Tibial nerve (tissue), 4 donors: Measurements from ENCODE around the gene ECHDC3. TPM values are rescaled to one million over a fixed set of nuclear protein-coding genes. Genes with fewer than 3 reads are reported as not detected.

ENCODE experiments used
- DNase-seq, 2 donors: peaks; one replicate each; pipeline ENCODE4 v3.0.0-alpha.2; 2019; ENCODE audit warnings: low spot score in 2 of 2
- H3K27ac ChIP-seq, 4 donors: fragments of 200-600 bp; sonication (generic) in 3 of 4; one replicate each; pipeline ENCODE4 v1.5.1; 2017 to 2019; ENCODE audit warnings: mild to moderate bottlenecking in 1 of 4
- H3K27me3 ChIP-seq, 2 donors: fragments of 200-600 bp; sonication (generic) in 1 of 2; one replicate each; pipeline versions ENCODE4 v1.5.1 to v1.6.0; 2017 to 2019
- H3K36me3 ChIP-seq, 3 donors: fragments of 200-600 bp; sonication (generic); one replicate each; pipeline ENCODE4 v1.5.1; 2018 to 2019
- H3K4me1 ChIP-seq, 4 donors: fragments of 200-600 bp; sonication (generic) in 3 of 4; one replicate each; pipeline ENCODE4 v1.5.1; 2017 to 2019
- H3K4me3 ChIP-seq, 4 donors: fragments of 200-600 bp; sonication (generic) in 3 of 4; one replicate each; pipeline ENCODE4 v1.5.1; 2017 to 2019; ENCODE audit warnings: mild to moderate bottlenecking in 1 of 4, moderate library complexity in 1 of 4
- H3K9me3 ChIP-seq, 4 donors: fragments of 200-600 bp; sonication (generic) in 3 of 4; one replicate each; pipeline ENCODE4 v1.5.1; 2017 to 2019
- EP300 ChIP-seq, 2 donors: sonication (generic); formaldehyde crosslinking; IDR thresholded peaks; one replicate each; pipeline ENCODE4 v1.6.1; 2017; ENCODE audit warnings: antibody characterized with exemption in 2 of 2, mild to moderate bottlenecking in 1 of 2
- POLR2A ChIP-seq, 2 donors: fragments of 450-650 bp; IDR thresholded peaks; one replicate each; pipeline ENCODE4 v1.6.1; 2017; ENCODE audit warnings: antibody characterized with exemption in 2 of 2, mild to moderate bottlenecking in 2 of 2, moderate library complexity in 2 of 2
- WGBS, 2 donors: methylation state at CpG; one replicate each; pipeline ENCODE4 v1.1.5; 2018; 5-methylcytosine and 5-hydroxymethylcytosine counted together
- total RNA-seq, 4 donors: library from RNA; depleted of rRNA; stranded (reverse); fragments of >200 nt; gene quantifications; one replicate each; pipeline ENCODE4 v1.1.0, GENCODE V29; 2016
- TF ChIP-seq, protein P1 (sequence below), 5 experiments: fragments of 200-600 bp in 3 of 5; fragments of 450-650 bp in 2 of 5; sonication (generic) in 3 of 5; IDR thresholded peaks; one replicate each; pipeline ENCODE4 v1.5.1; 2016 to 2019; ENCODE audit warnings: antibody characterized with exemption in 5 of 5, mild to moderate bottlenecking in 3 of 5, moderate library complexity in 2 of 5

The ECHDC3 gene
- total RNA-seq, 4 donors from 2014 or later, result 48.6 to 91.3 (median 66.9) TPM

GRCh38 chr10:11797847-11798633 is 55.9 kb downstream of the ECHDC3 start:
- Histone ChIP-seq H3K36me3 (no peaks in the 10 kb centered on the region), H3K4me3 (no peak overlapping the region), H3K27me3 (no peaks in the 10 kb centered on the region), H3K4me1 (peaks cover 0 to 5% (median 0%) of the 10 kb centered on the region in 4 donors), H3K9me3 (no peaks in the 10 kb centered on the region), H3K27ac (no peak overlapping the region)
- no peak for DNase-seq
- TF ChIP-seq EP300 (IDR thresholded peaks at IDR 0.05), result no peak
- TF ChIP-seq POLR2A (IDR thresholded peaks at IDR 0.05), result no peak
- TF ChIP-seq, protein P1, sequence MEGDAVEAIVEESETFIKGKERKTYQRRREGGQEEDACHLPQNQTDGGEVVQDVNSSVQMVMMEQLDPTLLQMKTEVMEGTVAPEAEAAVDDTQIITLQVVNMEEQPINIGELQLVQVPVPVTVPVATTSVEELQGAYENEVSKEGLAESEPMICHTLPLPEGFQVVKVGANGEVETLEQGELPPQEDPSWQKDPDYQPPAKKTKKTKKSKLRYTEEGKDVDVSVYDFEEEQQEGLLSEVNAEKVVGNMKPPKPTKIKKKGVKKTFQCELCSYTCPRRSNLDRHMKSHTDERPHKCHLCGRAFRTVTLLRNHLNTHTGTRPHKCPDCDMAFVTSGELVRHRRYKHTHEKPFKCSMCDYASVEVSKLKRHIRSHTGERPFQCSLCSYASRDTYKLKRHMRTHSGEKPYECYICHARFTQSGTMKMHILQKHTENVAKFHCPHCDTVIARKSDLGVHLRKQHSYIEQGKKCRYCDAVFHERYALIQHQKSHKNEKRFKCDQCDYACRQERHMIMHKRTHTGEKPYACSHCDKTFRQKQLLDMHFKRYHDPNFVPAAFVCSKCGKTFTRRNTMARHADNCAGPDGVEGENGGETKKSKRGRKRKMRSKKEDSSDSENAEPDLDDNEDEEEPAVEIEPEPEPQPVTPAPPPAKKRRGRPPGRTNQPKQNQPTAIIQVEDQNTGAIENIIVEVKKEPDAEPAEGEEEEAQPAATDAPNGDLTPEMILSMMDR (IDR thresholded peaks at IDR 0.05), result no peak
- WGBS, 2 donors, result 85 to 95% methylated on average over 12 of the region's 12 CpGs

GRCh38 chr10:11798845-11799735 is 56.9 kb downstream of the ECHDC3 start:
- no peaks in the 10 kb centered on the region for H3K36me3 ChIP-seq
- WGBS, 2 donors, result 80 to 82% methylated on average over 18 of the region's 18 CpGs
- H3K4me3 ChIP-seq, result no peak overlapping the region
- H3K9me3 ChIP-seq, result no peaks in the 10 kb centered on the region
- H3K27me3 ChIP-seq, result no peaks in the 10 kb centered on the region
- TF ChIP-seq, protein P1 (IDR thresholded peaks at IDR 0.05), result no peak
- no peak for TF ChIP-seq POLR2A (IDR thresholded peaks at IDR 0.05)
- TF ChIP-seq EP300 (IDR thresholded peaks at IDR 0.05), result peak in 1 of 2 donors; percentile 12
- DNase-seq, result no peak
- H3K4me1 ChIP-seq, result peaks cover 0 to 5% (median 0%) of the 10 kb centered on the region in 4 donors
- H3K27ac ChIP-seq, result no peak overlapping the region

DNA sequence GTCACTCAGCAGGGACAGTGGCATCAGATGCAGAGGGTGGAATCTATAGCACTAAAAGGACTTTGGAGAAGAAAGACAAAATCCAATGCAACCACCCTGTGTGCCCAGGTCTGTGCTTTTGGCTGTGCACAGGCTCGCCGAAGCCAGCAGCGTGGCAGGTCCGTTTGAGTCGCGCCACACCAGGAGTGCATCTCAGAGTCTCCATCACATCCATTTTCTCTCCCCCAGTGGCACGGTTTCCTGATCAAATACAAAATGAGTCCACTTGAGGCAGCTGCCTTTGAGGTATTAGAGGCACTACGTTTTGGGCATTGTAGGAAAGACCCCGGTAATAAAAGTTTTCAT is 57.5 kb downstream of the ECHDC3 start:
- no peak for TF ChIP-seq POLR2A (IDR thresholded peaks at IDR 0.05)
- Histone ChIP-seq H3K27me3 (no peaks in the 10 kb centered on the region), H3K27ac (no peak overlapping the region), H3K9me3 (no peaks in the 10 kb centered on the region), H3K36me3 (no peaks in the 10 kb centered on the region), H3K4me3 (no peak overlapping the region), H3K4me1 (peaks cover 0 to 5% (median 0%) of the 10 kb centered on the region in 4 donors)
- 90 to 92% methylated on average over 9 of the region's 9 CpGs for WGBS, 2 donors
- DNase-seq, result no peak

DNA sequence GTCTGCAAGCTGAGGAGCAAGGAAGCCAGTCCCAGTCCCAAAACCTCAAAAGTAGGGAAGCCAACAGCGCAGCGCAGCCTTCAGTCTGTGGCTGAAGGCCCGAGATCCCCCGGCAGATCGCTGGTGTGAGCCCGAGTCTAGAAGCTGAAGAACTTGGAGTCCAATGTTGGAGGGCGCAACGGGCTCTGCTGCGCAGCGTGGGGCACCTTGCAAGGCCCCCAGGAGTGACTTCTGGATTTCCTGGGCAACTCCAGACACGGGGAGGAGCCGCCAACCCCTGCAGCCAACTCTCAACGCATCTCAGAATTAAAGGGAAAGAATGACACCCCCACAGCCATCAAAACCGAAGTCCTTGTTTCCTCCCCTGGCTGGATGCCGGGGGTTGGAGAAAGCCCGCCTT is 62.2 kb downstream of the ECHDC3 start:
- DNase-seq, result no peak
- WGBS, 2 donors, result 88 to 92% methylated on average over 15 to 16 of the region's 16 CpGs
- Histone ChIP-seq H3K36me3 (no peaks in the 10 kb centered on the region), H3K9me3 (no peaks in the 10 kb centered on the region), H3K27ac (no peak overlapping the region), H3K27me3 (no peaks in the 10 kb centered on the region), H3K4me1 (no peaks in the 10 kb centered on the region), H3K4me3 (no peak overlapping the region)
- TF ChIP-seq, protein P1 (IDR thresholded peaks at IDR 0.05), result no peak
- TF ChIP-seq POLR2A (IDR thresholded peaks at IDR 0.05) (no peak), EP300 (IDR thresholded peaks at IDR 0.05) (no peak)

- Histone ChIP-seq H3K4me3 (no peak overlapping the region), H3K27ac (no peak overlapping the region), H3K36me3 (no peaks in the 10 kb centered on the region), H3K4me1 (no peaks in the 10 kb centered on the region), H3K9me3 (no peaks in the 10 kb centered on the region), H3K27me3 (no peaks in the 10 kb centered on the region)
- DNase-seq, result no peak
- TF ChIP-seq POLR2A (IDR thresholded peaks at IDR 0.05) (no peak), EP300 (IDR thresholded peaks at IDR 0.05) (no peak)
- TF ChIP-seq, protein P1 (IDR thresholded peaks at IDR 0.05), result no peak
- 89 to 93% methylated on average over 4 of the region's 4 CpGs for WGBS, 2 donors
These were observed 63.6 kb downstream of the ECHDC3 start for GRCh38 chr10:11805792-11806191.
